GM21723 (cell line): ENCODE results near the gene CABP5.
"Not testable (repeated sequence)": the region's sequence is repeated elsewhere in the genome, so short reads cannot be mapped to it uniquely, and the experiment has no call there.

Source experiments
- ATAC-seq: cut with Tn5 transposase; IDR thresholded peaks from one replicate; pipeline ENCODE4 v1.9.1; 2021; ENCODE audit warnings: mild to moderate bottlenecking, moderate library complexity; ENCODE audit not compliant: unreplicated experiment

Gene CABP5

GRCh38 chr19:48043675-48044258 is at the start of gene CABP5:
Gene CABP5, minus strand, starts transcription at chr19:48044079. Its CDS starts 157 bp downstream, at chr19:48043922.
- ATAC-seq: no peak

- ATAC-seq: not testable (repeated sequence)
Observed at GRCh38 chr19:48091111-48091718, 47.3 kb upstream of the CABP5 start.

GRCh38 chr19:48090281-48090802 is 46.5 kb upstream of the CABP5 start:
- no peak for ATAC-seq

- ATAC-seq: not testable (repeated sequence)
Observed at GRCh38 chr19:48088991-48089390, 45.1 kb upstream of the CABP5 start.

GRCh38 chr19:48085904-48086864 is 42.3 kb upstream of the CABP5 start:
- no peak for ATAC-seq

GRCh38 chr19:48085076-48085475 is 41.2 kb upstream of the CABP5 start:
- no peak for ATAC-seq

- ATAC-seq: no peak
Observed at GRCh38 chr19:48081106-48081505, 37.2 kb upstream of the CABP5 start.

GRCh38 chr19:48070177-48070769 is 26.4 kb upstream of the CABP5 start:
- ATAC-seq: not testable (repeated sequence)

- no peak for ATAC-seq
Observed at GRCh38 chr19:48069435-48069834, 25.6 kb upstream of the CABP5 start.

- no peak for ATAC-seq
Observed at GRCh38 chr19:48064509-48064908, 20.6 kb upstream of the CABP5 start.

- no peak for ATAC-seq
Observed at GRCh38 chr19:48061401-48062344, 17.8 kb upstream of the CABP5 start.

GRCh38 chr19:48060381-48060780 is 16.5 kb upstream of the CABP5 start:
- no peak for ATAC-seq

- no peak for ATAC-seq
Observed at GRCh38 chr19:48059331-48059730, 15.5 kb upstream of the CABP5 start.

- no peak for ATAC-seq
Observed at GRCh38 chr19:48053856-48054255, 10.0 kb upstream of the CABP5 start.

- ATAC-seq: no peak
Observed at GRCh38 chr19:48053076-48053475, 9.2 kb upstream of the CABP5 start.

- ATAC-seq: no peak
Observed at GRCh38 chr19:48051335-48052033, 7.6 kb upstream of the CABP5 start.

GRCh38 chr19:48044561-48044960 is 682 bp upstream of the CABP5 start:
- no peak for ATAC-seq

GRCh38 chr19:48041877-48042580 is 1.9 kb downstream of the CABP5 start:
- ATAC-seq: no peak

GRCh38 chr19:48036765-48037164 is 7.1 kb downstream of the CABP5 start:
- no peak for ATAC-seq
